Endothelial cell of umbilical vein (primary cell): Measurements from ENCODE around the gene SDK2.

Experiments used
- CTCF ChIP-seq, 2 donors: IDR thresholded peaks; 1 replicate in 1 of 2; 2 replicates in 1 of 2; pipeline ENCODE4 v1.5.1; 2011; ENCODE audit warnings: low read length in 2 of 2, mild to moderate bottlenecking in 2 of 2, moderate library complexity in 2 of 2, control low read depth in 1 of 2, inconsistent platforms in 1 of 2, low read depth in 1 of 2; ENCODE audit not compliant: insufficient read depth in 1 of 2; ENCODE audit errors: extremely low read depth in 1 of 2
- FOS ChIP-seq: IDR thresholded peaks from 2 replicates; pipeline ENCODE4 v1.6.1; 2011; ENCODE audit warnings: mild to moderate bottlenecking, low read length, moderate library complexity, borderline replicate concordance; ENCODE audit not compliant: insufficient read depth
- JUN ChIP-seq: IDR thresholded peaks from 2 replicates; pipeline ENCODE4 v1.6.1; 2011; ENCODE audit warnings: borderline replicate concordance, low read depth; ENCODE audit not compliant: insufficient read length, insufficient read depth
- MYC ChIP-seq: IDR thresholded peaks from one replicate; pipeline ENCODE4 v1.6.1; 2011; ENCODE audit warnings: mild to moderate bottlenecking, low read depth, low read length
- POLR2A ChIP-seq: IDR thresholded peaks from 2 replicates; pipeline ENCODE4 v1.6.1; 2012; ENCODE audit warnings: low read depth, mild to moderate bottlenecking, control low read depth, low read length
- POLR2AphosphoS5 ChIP-seq: IDR thresholded peaks from 2 replicates; pipeline ENCODE4 v1.6.1; 2012; ENCODE audit warnings: low read depth, mild to moderate bottlenecking, control low read depth, low read length, moderate library complexity; ENCODE audit not compliant: insufficient read depth

GRCh38 chr17:73352261-73352660 lies 292.0 kb downstream of the SDK2 start:
- TF ChIP-seq CTCF (IDR thresholded peaks at IDR 0.05; ENCODE audit: extremely low read depth in 1 of 2, insufficient read depth in 1 of 2, low read depth in 1 of 2, low read length in 2 of 2) (no peak), MYC (no peak), POLR2AphosphoS5 (no peak), FOS (no peak), JUN (no peak), POLR2A (no peak)
